GM12874 (cell line): ENCODE results near the gene TRUB2.

Experiments used
- TF ChIP-seq, protein P1 (sequence below): IDR thresholded peaks from 2 replicates; pipeline ENCODE4 v1.5.1; 2011; ENCODE audit warnings: low read depth, mild to moderate bottlenecking, control low read depth, low read length, moderate library complexity; ENCODE audit not compliant: insufficient read depth

Gene TRUB2

DNA sequence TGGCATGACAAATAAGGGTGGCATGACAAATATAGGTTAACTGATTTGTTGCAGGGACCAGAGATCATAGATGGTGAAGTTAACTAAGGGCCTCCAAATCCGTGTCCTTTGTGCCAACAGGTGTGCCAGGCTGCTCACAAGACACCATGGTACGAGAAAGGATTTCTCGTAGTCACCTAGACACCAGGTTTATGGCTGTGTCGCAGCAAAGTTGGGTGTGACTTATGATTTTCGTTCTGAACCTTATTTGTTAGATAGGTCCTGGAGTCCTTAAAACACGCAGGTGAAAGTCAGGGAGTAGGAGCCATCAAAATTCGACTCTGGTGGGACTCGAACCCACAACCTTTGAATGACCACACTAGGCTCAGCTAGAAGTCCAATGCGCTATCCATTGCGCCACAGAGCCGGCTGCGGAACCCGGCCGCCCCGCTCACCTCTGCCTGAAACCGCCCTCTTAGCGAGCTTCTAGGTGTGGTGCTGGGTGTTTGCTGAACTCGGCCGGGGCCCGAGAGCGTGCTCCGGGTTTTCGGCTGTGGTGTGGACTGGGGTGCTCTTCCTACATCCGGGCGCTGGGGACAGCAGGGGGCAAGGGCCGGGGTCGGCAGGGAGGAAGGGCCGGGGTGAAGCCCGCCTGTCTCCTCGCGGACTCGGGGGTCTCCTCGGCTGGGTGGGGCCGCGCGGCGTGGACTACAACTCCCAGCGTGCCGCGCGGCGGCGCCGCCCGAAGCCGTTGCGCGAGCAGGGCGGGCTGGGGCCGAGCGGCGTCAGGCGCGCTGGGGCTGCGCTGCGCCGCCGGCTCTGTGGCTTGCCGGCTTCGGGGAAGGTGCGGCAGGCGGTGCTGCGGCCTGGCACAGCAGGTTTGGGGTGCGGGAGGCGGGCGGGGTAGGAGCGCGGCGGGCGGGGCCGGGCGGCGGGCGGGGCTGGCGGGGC is 17.8 kb upstream of the TRUB2 start, which contains the start of gene SLC27A4:
TSS of gene SLC27A4 (plus strand) at position 767 of the 930 bp plus-strand sequence. CDS start 2,606 bp downstream, outside the sequence.
- TF ChIP-seq, protein P1, sequence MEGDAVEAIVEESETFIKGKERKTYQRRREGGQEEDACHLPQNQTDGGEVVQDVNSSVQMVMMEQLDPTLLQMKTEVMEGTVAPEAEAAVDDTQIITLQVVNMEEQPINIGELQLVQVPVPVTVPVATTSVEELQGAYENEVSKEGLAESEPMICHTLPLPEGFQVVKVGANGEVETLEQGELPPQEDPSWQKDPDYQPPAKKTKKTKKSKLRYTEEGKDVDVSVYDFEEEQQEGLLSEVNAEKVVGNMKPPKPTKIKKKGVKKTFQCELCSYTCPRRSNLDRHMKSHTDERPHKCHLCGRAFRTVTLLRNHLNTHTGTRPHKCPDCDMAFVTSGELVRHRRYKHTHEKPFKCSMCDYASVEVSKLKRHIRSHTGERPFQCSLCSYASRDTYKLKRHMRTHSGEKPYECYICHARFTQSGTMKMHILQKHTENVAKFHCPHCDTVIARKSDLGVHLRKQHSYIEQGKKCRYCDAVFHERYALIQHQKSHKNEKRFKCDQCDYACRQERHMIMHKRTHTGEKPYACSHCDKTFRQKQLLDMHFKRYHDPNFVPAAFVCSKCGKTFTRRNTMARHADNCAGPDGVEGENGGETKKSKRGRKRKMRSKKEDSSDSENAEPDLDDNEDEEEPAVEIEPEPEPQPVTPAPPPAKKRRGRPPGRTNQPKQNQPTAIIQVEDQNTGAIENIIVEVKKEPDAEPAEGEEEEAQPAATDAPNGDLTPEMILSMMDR = no peak

DNA sequence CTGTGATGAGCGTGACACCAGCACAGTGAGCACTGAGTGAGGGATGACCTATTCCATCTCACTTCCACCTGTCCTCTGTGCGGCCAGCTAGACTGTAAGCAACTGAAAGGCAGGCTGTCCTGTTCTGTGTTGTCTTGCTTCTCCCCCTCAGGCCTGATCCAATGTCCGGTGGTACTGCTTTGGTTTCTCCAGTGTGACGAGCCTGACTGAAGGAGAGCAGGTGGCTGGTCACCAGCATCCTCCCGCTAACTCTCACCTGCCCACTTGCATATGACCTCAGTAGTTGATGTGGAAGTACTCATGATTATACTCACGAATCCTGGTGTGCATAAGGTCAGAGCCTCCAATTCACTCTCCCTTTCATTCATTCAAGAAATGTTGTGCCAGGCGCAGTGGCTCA is 15.7 kb upstream of the TRUB2 start:
- TF ChIP-seq, protein P1 = no peak

DNA sequence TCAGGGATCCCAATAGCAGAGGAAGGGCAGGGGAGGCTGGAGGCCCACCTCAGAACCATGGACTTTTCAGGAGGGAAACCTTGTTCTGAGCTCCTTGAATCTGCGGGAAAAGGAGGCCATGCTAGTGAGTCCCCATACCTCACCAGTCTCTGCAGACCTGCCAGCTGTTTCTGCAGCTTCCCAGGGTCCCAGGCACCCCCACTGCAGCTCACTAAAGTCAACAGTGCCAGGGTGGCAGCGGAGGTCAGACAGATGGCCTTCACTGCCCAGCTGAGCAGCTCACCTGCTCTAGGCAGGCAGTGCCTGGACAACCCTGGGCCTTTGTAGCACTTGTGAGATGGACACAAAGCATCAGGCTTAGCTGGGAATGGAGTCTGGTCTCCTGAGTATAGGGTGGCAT is 13.7 kb upstream of the TRUB2 start:
- TF ChIP-seq, protein P1 = no peak

DNA sequence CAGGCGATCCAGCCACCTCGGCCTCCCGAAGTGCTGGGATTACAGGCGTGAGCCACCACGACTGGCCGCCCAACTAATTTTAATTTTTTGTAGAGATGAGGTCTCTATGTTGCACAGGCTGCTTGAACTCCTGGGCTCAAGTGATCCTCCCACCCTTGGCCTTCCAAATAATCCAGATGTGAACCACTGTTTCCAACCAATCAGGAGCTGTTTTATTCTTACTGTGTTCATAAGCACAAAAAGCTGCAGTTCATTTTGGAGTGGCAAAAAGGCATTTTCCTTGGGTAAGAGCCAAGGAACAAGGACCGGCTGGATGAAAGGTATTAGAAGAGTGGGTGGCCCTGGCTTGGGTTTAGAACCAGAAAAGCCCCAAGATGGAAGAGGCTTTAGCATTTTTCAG is 12.9 kb upstream of the TRUB2 start:
- TF ChIP-seq, protein P1 = no peak

DNA sequence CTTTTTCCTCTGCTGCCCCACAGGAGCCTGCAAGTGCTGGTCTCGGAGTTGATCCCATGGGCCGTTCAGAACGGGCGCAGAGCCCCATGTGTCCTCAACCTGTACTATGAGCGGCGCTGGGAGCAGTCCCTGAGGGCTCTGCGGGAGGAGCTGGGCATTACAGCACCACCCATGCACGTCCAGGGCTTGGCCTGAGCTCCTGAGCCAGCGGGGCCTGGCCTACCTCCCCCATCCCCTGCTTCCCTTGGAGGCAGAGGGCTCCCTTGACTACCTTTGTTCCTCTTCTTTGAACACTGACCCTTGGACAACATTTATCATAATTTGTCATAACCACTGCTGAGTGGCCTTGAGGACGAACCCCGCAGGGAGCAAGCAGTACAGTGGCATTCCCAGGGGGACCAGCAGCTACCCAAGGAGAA is 11.2 kb upstream of the TRUB2 start:
- TF ChIP-seq, protein P1 = no peak

DNA sequence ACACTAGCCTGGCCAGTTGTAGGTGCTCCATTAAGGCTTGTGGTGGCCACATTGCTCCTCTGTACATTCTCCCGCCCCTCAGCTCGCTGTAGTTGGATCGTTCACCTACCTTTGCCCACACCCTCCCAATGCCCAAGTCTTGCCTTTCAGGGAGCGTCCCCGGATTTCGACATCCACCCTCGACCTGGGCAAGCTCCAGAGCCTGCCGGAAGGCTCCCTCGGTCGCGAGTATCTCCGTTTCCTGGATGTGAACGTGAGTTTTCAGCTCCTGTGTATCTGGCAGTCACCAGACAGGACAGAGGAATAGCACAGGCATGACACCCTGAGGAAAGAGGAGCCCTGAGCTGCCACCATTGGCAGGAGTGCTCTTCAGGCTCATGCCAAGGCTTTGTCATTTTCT is 3.4 kb upstream of the TRUB2 start:
- TF ChIP-seq, protein P1 = no peak

DNA sequence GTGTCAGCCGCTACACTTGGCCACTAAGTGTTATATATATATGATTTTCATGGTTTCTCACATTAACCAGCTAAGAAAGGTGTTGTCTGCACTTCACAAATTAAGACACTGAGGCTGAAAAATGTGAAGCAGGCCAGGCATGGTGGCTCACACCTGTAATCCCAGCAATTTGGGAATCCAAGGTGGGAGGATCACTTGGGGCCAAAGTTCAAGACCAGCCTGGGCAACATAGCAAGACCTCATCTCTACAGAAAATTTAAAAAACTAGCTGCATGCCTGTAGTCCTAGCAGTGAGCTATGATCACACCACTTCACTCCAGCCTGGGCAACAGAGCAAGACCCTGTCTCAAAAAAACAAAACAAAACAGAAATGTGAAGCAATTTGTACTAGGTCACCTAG is 2.2 kb upstream of the TRUB2 start:
- TF ChIP-seq, protein P1 = no peak
